ENCODE data around the gene PRRT4.

The PRRT4 gene

DNA sequence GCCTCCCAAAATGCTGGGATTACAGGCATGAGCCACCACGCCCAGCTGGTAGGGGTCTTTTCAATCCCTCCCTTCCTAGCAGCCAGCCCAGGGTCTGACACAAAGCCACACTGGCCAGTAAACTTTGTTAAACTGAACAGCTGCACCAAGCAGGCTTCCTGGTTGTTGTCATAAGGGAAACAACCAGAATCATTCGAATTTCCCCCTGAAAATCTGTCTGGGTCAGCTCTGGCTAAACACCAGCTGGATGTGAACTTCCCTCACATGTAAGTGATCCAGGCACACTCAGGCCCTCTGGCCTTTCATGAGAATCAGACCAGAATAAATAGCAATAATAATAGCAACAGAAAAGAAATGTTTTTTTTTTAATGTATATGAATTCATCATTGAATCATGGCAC, 40.9 kb upstream of the PRRT4 start:
- no peak for TF ChIP-seq CTCF (IDR thresholded peaks at IDR 0.05; ENCODE audit: low read depth, low read length, missing control alignments)
- H3K4me3 ChIP-seq (replicated peaks; ENCODE audit: low read depth, low read length), result no peak overlapping the region
- no peak for DNase-seq (ENCODE audit: extremely low read depth, low read depth)

GRCh38 chr7:128400566-128400965, 39.1 kb upstream of the PRRT4 start:
- DNase-seq (ENCODE audit: extremely low read depth, low read depth), result no peak
- no peak for TF ChIP-seq CTCF (IDR thresholded peaks at IDR 0.05; ENCODE audit: low read depth, low read length, missing control alignments)
- no peak overlapping the region for H3K4me3 ChIP-seq (replicated peaks; ENCODE audit: low read depth, low read length)

GRCh38 chr7:128399991-128400390, 38.5 kb upstream of the PRRT4 start:
- H3K4me3 ChIP-seq (replicated peaks; ENCODE audit: low read depth, low read length), result no peak overlapping the region
- no peak for TF ChIP-seq CTCF (IDR thresholded peaks at IDR 0.05; ENCODE audit: low read depth, low read length, missing control alignments)
- DNase-seq (ENCODE audit: extremely low read depth, low read depth), result no peak

DNA sequence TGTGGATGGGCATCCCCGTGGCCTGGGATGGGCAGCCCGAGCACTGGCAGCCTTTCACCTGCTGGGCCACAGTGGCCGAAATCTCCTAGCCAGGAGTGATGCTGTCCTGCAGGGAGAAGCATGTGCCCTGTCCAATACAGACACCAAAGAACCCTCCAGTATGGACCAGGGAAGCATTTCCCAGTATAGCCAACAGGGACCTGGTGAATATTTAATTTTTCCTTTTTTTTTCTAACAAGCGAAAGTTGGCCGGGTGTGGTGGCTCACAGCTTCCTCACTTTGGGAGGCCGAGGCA, 37.3 kb upstream of the PRRT4 start:
- H3K4me3 ChIP-seq (replicated peaks; ENCODE audit: low read depth, low read length), result no peak overlapping the region
- DNase-seq (ENCODE audit: extremely low read depth, low read depth), result no peak
- TF ChIP-seq CTCF (IDR thresholded peaks at IDR 0.05; ENCODE audit: low read depth, low read length, missing control alignments), result no peak

DNA sequence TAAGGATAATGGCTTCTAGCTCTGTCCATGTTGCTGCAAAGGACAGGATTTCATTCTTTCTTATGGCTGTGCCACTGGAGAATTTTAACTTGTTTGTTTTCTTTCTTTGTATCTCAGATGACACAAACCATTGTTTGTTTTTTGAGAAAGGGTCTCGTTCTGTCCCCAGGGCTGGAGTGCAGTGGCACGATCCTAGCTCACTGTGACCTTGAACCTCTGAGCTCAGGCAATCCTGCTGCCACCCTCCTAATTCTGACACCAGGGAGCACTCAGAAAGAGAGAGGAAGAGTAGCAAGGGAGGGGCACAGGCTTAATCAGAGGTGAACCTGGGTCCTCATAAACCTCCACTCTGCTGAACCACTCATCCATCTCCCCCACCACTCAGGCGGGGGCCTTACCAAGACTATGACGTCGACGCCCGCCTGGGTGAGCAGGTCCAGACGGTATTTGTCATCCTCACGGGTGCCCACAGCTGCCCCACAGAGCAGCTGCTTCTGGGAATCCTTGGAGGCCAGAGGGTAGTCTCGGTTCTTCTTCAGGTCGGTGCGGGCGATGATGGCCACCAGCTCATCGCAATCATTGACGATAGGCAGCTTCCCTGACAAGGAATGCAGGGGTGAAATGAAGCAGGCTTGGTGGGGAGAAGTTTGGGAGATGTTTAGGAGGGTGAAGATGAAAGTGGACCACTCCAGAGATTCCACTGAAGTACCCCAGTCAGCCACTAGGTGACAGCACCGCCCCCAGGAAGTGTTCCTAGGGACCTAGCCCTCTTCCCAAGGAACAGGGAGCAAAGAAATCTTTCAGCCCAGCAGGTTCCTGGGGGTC, 36.7 kb upstream of the PRRT4 start:
- TF ChIP-seq CTCF (IDR thresholded peaks at IDR 0.05; ENCODE audit: low read depth, low read length, missing control alignments), result peak; percentile 97
- H3K4me3 ChIP-seq (replicated peaks; ENCODE audit: low read depth, low read length), result no peak overlapping the region
- no peak for DNase-seq (ENCODE audit: extremely low read depth, low read depth)

DNA sequence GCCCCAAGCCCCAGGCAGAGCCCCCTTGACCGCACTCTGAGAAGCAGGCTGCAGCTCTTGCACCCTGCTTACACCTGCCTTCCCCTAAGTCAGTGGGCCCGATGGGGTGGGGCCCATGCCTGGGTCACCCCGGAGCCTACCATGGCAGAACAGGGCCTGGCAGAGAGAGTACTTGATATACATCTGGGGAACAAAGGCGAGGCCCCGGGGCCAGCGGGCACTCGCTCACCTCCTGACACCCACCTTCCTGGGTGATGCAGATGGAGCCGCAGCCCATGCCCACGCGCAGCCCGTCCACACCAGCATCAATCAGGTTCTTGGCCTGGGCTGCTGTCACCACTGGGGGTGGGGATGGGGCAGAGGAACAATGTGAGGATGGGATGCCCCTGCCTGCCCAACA, 34.9 kb upstream of the PRRT4 start:
- no peak for TF ChIP-seq CTCF (IDR thresholded peaks at IDR 0.05; ENCODE audit: low read depth, low read length, missing control alignments)
- no peak overlapping the region for H3K4me3 ChIP-seq (replicated peaks; ENCODE audit: low read depth, low read length)
- DNase-seq (ENCODE audit: extremely low read depth, low read depth), result no peak

DNA sequence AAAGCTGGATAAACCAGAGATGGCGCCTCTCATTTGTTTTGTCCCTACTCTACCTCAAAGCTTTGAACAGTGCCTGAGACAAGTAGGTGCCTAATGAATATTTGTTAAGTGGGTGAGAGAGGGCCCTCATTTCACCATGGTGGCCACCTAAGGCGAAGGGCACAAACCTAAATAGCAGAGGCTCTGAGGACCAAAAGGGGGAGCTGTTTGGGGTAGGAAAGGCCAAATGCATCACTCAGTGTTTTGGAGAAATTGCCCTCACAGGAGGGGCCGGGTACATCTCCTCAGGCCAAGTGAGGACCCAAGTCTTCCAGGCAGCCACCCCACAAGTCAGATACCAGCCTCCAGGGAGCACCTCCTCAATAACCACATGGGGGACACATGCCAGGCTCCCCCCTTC, 34.3 kb upstream of the PRRT4 start:
- TF ChIP-seq CTCF (IDR thresholded peaks at IDR 0.05; ENCODE audit: low read depth, low read length, missing control alignments), result peak; percentile 26
- no peak for DNase-seq (ENCODE audit: extremely low read depth, low read depth)
- H3K4me3 ChIP-seq (replicated peaks; ENCODE audit: low read depth, low read length), result no peak overlapping the region

Data from HFF-Myc (cell line).